Activated CD4-positive, alpha-beta T cell treated with anti-CD3 and anti-CD28 coated beads, Interleukin-2, amount 10 ng/mL, durations not matched to agents 24 days and 14 days (primary cell): ENCODE measurements around the gene MRPL49. TPM values are rescaled to one million over a fixed set of nuclear protein-coding genes. Genes with fewer than 3 reads are reported as not detected.
"Not testable (repeated sequence)": the region's sequence is repeated elsewhere in the genome, so short reads cannot be mapped to it uniquely, and the experiment has no call there.

ENCODE experiments used
- DNase-seq: peaks from one replicate; pipeline ENCODE4 v3.0.0; 2022
- H3K27ac Mint-ChIP-seq: one replicate; pipeline ENCODE4 v1.8.0; 2022; ENCODE audit warnings: mild to moderate bottlenecking, mixed read lengths
- H3K27me3 Mint-ChIP-seq: one replicate; pipeline ENCODE4 v1.8.0; 2022; ENCODE audit warnings: mixed read lengths
- H3K36me3 Mint-ChIP-seq: one replicate; pipeline ENCODE4 v1.8.0; 2022; ENCODE audit warnings: low read depth, mild to moderate bottlenecking, mixed read lengths
- H3K4me1 Mint-ChIP-seq: one replicate; pipeline ENCODE4 v1.8.0; 2021; ENCODE audit warnings: mixed read lengths
- H3K4me3 Mint-ChIP-seq: one replicate; pipeline ENCODE4 v1.8.0; 2022; ENCODE audit warnings: mild to moderate bottlenecking, moderate library complexity, mixed read lengths
- H3K9me3 Mint-ChIP-seq: one replicate; pipeline ENCODE4 v1.8.0; 2021; ENCODE audit warnings: mixed read lengths
- intact Hi-C: fragments of 100-400 bp; cut with micrococcal nuclease; formaldehyde crosslinking; loops from one replicate; pipeline ENCODE4 v1.15.1; 2023
- total RNA-seq: library from RNA; stranded (reverse); gene quantifications from 2 replicates; pipeline ENCODE4 v1.2.3, GENCODE V29; 2022

Gene MRPL49
- total RNA-seq, 1 donor from 2014 or later, result 81.4 TPM

DNA sequence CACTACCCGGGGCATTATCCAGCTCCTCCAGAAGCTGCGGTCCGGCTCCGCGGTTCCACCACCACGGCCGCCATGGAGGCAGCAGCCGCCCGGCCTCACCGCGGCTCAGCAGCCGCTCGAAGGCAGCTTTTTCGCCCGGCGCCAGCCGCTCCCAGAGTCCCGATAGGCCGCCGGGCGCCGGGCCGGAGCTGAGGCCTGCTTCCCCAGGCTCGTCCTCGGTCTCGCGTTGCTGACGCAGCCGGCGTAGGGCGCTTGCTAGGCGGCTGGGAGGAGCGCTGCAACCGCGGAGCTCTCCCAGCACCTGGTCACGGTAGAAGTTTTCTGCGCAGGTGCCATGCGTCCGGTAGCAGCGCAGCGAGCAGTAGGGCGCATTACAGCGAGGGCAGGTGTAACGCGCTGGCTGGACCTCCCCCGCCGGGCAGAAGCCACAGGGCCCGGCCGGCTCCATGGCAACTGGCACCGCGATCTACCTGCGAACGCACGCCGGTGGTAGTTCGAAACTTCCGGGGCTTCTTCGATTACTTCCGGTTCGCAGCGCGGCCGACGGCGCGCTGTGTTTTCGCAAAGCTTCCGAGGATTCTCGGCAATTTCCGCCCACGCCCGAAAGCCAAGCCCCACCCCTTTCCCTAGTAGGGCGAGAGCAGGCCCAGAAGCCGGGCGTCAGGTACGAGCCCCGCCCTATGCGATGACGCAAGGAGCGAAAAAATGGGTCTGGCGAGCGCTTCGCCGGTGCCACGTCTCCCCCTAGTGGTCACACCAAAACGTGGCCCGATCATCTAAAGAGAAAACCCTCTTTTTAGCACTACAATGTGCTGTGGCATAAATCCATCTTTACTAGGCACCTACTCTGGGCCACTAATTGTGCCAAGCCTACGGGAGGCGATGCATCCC, 4.7 kb upstream of the MRPL49 start, which contains the start of gene ZNHIT2:
Gene ZNHIT2 (minus strand): TSS at position 496 of the 891 bp plus-strand sequence. CDS start 48 bp downstream, at position 448.
- Mint-ChIP-seq H3K36me3 (peaks cover 52% of the 10 kb centered on the region), H3K4me3 (peak within 1 kb of the TSS; percentile 90), H3K9me3 (no peaks in the 10 kb centered on the region), H3K27me3 (no peaks in the 10 kb centered on the region), H3K27ac (peak within 1 kb of the TSS; percentile 95), H3K4me1 (peaks cover 39% of the 10 kb centered on the region)
- DNase-seq, result peak; percentile 100
- intact Hi-C loops, result loop anchor here (1.0 to 2.0 kb wide), 6 partner anchors 17 to 270 kb away; partner anchors contain the start of genes ARL2, CDCA5, SAC3D1 and SYVN1

DNA sequence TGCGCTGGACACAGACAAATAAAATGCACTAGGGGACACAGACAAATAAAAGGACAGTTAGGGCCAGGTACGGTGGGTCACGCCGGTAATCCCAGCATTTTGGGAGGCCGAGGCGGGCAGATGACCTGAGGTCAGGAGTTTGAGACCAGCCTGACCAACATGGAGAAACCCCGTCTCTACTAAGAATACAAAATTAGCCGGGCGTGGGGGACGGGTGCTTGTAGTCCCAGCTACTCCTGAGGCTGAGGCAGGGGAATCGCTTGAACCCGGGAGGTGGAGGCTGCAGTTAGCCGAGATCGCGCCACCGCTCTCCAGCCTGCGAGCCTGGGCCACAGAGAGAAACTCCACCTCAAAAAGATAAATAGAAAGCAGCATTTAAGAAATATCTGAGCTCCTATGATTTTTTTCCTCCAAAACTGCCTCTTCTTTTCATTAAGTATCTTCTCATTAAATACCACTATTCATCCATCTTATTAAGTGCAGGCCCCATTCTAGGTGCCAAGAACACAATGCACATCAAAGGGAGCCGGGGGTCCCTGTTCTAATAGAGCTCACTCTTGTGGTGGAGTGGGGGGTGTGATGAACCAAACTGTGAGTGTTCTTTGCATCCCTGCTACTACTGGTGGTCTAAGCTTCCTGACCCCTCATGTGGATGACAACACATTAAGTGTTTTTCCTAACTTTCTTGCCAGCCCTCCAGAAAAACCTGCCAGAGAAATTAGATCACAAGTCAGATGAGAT, 3.9 kb upstream of the MRPL49 start:
- Mint-ChIP-seq H3K4me1 (peaks cover 37% of the 10 kb centered on the region), H3K36me3 (peaks cover 52% of the 10 kb centered on the region), H3K27ac (peak overlapping the region; percentile 95)

DNA sequence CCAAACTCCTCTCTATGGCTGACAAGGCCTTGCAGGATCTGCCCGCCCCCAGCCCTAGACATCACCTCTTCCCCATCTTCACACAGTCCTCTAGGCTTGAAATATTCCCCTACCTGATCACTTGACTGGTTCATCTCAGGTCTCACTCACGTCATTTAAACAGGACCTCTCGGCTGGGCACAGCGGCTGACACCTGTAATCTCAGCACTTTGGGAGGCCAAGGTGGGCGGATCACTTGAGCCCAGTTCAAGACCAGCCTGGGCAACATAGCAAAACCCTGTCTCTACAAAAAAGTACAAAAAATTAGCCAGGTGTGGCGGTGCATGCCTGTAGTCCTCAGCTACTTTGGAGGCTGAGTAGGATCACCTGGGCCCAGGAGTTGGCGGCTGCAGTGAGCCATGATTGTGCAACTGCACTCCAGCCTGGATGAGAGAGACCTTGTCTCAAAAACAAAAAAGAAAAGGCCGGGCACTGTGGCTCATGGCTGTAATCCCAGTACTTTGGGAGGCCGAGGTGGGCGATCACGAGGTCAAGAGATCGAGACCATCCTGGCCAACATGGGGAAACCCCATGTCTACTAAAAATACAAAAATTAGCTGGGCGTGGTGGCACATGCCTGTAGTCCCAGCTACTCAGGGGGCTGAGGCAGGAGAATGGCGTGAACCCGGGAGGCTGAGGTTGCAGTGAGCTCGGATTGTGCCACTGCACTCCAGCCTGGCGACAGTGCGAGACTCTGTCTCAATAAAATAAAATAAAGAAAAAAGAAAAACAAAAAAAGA, 3.0 kb upstream of the MRPL49 start:
- intact Hi-C loops, H3K27me3 Mint-ChIP-seq, H3K9me3 Mint-ChIP-seq, DNase-seq: not testable (repeated sequence)
- peak overlapping the region; percentile 22 for H3K4me3 Mint-ChIP-seq
- peak overlapping the region; percentile 73 for H3K27ac Mint-ChIP-seq
- peaks cover 37% of the 10 kb centered on the region for H3K4me1 Mint-ChIP-seq
- H3K36me3 Mint-ChIP-seq, result peaks cover 53% of the 10 kb centered on the region

More for the DNA sequence above, 3.9 kb upstream of the MRPL49 start:
- no peaks in the 10 kb centered on the region for H3K27me3 Mint-ChIP-seq
- intact Hi-C loops, result no loop called here
- peak overlapping the region; percentile 90 for H3K4me3 Mint-ChIP-seq
- no peak for DNase-seq
- no peaks in the 10 kb centered on the region for H3K9me3 Mint-ChIP-seq

DNA sequence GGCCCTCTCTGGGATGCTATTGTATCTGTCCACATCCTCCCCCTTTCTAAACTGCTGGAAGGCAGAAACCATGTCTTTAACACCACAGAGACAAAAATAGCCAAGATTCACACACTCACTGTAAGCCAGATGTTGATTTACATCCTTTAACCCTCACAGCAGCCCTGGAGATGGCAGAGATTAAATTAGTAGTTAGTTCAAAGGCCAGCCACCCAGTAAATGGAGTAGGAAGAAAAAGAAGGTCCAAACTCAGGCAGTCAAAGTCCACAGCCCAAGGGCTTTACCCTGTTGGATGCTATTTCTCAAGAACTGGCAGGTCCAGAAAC, 2.5 kb upstream of the MRPL49 start:
- DNase-seq, result no peak
- Mint-ChIP-seq H3K4me1 (peaks cover 40% of the 10 kb centered on the region), H3K4me3 (peak overlapping the region; percentile 100), H3K27me3 (no peaks in the 10 kb centered on the region), H3K27ac (peak overlapping the region; percentile 73), H3K9me3 (no peaks in the 10 kb centered on the region), H3K36me3 (peaks cover 59% of the 10 kb centered on the region)
- intact Hi-C loops, result no loop called here

DNA sequence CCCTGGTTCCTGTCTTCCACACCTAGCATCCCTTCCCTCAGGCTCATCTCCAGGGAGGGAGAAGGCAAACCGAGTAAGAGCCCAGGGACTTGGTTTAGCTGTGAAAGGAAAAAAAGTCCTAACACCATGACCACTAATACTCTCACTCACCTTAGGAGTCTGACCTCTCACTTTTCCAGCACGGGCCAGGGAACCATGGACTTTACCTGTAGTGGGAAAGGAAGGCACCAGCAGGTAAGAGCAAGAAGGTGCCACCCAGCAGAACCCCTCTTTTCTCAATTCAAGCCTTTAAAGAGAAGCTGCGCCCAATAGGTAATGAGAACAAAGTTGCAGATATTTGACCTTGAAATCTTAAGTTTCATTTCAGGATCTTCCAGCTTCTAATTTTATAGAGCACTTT, 1.3 kb upstream of the MRPL49 start:
- H3K4me1 Mint-ChIP-seq, result peaks cover 39% of the 10 kb centered on the region
- intact Hi-C loops, result no loop called here
- H3K27ac Mint-ChIP-seq, result peak overlapping the region; percentile 100
- peaks cover 63% of the 10 kb centered on the region for H3K36me3 Mint-ChIP-seq
- no peaks in the 10 kb centered on the region for H3K9me3 Mint-ChIP-seq
- peak overlapping the region; percentile 100 for H3K4me3 Mint-ChIP-seq
- H3K27me3 Mint-ChIP-seq, result no peaks in the 10 kb centered on the region
- DNase-seq, result no peak

DNA sequence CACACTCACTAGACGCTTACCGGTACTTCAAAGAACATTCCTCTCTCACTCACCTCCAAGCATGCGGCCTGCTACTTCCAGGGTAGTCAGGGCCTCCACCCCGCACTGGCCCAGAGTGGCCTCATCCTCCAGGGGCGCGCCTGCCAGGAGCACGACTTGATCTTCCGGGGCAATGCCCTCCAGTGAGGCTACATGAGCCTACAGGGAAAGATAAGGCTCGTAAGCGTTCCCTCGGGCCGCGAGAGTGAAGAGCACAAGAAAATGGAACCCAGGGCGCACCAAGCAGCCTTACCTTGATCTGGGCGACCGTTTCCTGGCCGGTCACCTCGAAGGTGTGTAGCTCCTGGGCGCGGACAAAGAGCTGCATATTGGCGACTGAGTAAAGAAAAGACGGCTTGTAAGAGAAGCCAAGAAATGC, 665 bp upstream of the MRPL49 start:
- Mint-ChIP-seq H3K27ac (peak overlapping the region; percentile 100), H3K9me3 (no peaks in the 10 kb centered on the region), H3K4me3 (peak overlapping the region; percentile 100), H3K36me3 (peaks cover 65% of the 10 kb centered on the region), H3K4me1 (peaks cover 37% of the 10 kb centered on the region), H3K27me3 (no peaks in the 10 kb centered on the region)
- DNase-seq, result peak; percentile 83
- intact Hi-C loops, result no loop called here

DNA sequence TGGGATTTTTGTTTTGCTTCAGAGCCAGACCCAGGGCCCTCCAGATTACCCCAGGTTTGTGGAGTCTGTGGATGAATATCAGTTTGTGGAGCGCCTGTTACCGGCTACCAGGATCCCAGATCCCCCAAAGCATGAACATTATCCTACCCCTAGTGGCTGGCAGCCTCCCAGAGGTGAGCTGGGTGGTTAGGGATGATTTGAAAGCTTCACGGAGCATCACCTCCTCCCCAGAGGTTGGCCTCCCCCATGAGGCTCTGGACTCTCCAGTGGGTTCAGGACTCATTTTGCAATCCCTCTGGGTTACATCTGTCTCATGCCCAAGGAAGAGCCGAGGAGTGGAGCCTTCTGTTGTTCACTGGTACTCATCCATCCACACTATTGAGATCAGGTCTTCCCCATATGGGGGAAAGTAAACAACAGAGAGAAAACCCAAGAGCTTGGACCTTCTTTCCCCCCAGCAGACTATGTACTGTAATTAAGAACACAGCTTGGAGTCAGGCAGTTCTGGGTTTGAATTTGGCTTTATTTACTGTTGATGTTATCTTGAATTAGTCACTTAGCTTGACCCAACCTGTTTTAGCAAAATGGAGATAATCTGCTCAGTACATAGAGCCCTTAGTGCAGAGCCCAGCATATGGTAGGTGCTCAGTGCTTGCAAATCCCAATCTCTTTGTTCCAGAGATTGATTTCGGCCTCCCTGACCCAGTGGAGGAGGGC, 2.5 kb downstream of the MRPL49 start:
- Mint-ChIP-seq H3K36me3 (peaks cover 60% of the 10 kb centered on the region), H3K4me3 (peak overlapping the region; percentile 57), H3K27me3 (no peaks in the 10 kb centered on the region), H3K27ac (no peak overlapping the region), H3K4me1 (peaks cover 22% of the 10 kb centered on the region), H3K9me3 (no peaks in the 10 kb centered on the region)
- intact Hi-C loops, result no loop called here
- DNase-seq, result peak; percentile 54

DNA sequence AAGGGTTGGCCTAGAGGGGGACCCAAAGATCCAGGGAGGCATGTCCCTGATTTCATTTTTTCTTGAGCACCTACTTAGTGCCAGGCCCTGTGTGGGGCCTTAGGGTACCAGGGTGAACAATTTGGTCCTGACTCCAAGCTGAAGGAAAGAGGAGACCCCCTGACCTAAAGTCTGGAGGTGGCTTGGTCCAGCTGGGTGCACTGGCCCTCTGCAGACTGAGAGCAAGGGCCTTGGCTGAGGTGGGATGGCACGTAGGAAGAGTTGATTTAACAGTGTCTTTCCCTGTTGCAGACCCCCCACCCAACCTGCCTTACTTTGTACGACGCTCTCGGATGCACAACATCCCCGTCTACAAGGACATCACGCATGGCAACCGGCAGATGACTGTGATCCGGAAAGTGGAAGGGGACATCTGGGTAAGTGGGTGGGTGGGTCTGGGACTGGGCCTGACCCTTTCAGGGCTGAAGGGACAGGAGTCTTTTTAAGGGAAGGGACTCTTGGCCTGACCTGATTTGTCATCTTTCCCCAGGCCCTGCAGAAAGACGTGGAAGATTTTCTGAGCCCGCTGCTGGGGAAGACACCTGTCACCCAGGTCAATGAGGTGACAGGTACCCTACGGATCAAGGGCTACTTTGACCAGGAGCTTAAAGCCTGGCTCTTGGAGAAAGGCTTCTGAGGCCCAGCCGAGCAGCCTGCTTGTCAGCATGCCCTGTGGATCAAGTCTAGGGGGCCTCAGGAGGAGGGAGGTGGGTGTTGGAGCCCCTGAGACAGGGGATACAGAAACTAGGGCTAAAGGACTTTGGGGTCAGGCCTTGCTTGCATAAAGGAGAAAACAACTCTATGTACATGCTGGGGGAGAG, 3.3 kb downstream of the MRPL49 start:
- H3K4me3 Mint-ChIP-seq, result no peak overlapping the region
- intact Hi-C loops, result no loop called here
- peak; percentile 53 for DNase-seq
- H3K4me1 Mint-ChIP-seq, result peaks cover 19% of the 10 kb centered on the region
- H3K36me3 Mint-ChIP-seq, result peaks cover 57% of the 10 kb centered on the region
- H3K27ac Mint-ChIP-seq, result no peak overlapping the region
- no peaks in the 10 kb centered on the region for H3K27me3 Mint-ChIP-seq
- no peaks in the 10 kb centered on the region for H3K9me3 Mint-ChIP-seq

DNA sequence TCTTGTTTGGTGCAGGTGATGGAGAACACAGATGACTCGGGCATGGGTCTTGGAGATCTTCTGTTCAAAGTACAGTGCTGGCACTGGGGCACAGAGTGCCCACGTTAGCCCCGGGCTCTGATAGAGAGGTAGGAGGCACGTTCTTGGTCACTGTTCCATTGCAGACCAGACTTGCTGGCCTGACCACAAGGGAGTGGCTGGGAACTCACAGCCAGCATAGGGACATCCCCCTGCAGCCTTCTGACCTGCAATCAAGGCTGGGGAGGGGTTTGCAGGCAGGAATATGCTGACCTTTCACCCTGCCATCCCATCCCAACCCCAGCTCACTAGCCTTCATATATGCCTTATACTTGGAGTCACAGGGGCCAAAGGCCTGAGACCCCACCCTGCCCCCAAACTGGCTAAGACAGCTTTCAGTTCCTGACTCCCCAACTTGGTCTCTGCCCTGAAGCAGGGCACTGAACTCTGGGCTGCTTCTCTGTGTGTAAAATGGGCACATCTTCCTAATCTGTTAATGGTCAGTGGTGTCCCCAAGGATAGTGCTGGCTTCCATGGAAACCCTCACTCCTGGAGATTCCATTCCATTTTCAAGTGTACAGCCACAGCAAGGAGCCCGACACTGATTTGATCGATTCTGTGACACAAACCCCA, 4.6 kb downstream of the MRPL49 start:
- peaks cover 54% of the 10 kb centered on the region for H3K36me3 Mint-ChIP-seq
- H3K4me1 Mint-ChIP-seq, result peaks cover 14% of the 10 kb centered on the region
- H3K27me3 Mint-ChIP-seq, result no peaks in the 10 kb centered on the region
- intact Hi-C loops, result no loop called here
- no peaks in the 10 kb centered on the region for H3K9me3 Mint-ChIP-seq
- H3K4me3 Mint-ChIP-seq, result no peak overlapping the region
- peak; percentile 54 for DNase-seq
- no peak overlapping the region for H3K27ac Mint-ChIP-seq

DNA sequence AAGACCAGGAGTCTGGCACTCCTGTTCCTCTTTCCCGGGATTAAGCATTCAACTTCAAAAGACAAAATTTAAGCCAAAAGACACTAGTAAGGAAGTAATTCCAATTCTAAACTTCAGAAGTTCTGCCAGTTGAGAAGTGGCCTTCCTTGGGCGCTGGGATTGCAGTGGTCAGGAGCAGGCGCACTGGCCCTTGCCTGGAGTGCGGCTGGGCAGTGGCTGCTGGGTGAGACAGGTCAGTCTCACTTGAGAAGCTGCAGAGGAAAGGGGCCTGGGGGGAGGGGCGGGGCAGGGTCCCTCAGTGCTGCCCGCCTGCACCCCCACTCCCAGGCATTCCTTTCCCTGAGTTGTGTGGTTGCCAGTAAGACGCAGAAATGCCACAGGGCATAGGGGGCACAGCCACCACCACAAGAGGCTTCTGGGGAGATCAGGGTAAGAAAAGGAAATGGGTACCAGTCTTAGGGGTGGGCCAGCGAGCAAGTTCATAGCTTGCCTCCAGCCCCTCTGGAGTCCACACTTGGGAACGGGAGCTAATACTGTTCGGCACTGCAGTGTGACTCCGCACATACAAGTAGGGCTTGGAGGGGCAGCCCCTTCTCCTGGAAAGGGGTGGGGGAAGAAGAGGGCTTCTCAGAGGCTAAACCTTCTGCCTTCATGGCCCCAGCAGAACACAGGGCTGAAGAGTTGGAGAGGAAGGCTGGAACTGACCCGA, 5.5 kb downstream of the MRPL49 start:
- H3K36me3 Mint-ChIP-seq, result peaks cover 50% of the 10 kb centered on the region
- no peak overlapping the region for H3K27ac Mint-ChIP-seq
- intact Hi-C loops, result no loop called here

DNA sequence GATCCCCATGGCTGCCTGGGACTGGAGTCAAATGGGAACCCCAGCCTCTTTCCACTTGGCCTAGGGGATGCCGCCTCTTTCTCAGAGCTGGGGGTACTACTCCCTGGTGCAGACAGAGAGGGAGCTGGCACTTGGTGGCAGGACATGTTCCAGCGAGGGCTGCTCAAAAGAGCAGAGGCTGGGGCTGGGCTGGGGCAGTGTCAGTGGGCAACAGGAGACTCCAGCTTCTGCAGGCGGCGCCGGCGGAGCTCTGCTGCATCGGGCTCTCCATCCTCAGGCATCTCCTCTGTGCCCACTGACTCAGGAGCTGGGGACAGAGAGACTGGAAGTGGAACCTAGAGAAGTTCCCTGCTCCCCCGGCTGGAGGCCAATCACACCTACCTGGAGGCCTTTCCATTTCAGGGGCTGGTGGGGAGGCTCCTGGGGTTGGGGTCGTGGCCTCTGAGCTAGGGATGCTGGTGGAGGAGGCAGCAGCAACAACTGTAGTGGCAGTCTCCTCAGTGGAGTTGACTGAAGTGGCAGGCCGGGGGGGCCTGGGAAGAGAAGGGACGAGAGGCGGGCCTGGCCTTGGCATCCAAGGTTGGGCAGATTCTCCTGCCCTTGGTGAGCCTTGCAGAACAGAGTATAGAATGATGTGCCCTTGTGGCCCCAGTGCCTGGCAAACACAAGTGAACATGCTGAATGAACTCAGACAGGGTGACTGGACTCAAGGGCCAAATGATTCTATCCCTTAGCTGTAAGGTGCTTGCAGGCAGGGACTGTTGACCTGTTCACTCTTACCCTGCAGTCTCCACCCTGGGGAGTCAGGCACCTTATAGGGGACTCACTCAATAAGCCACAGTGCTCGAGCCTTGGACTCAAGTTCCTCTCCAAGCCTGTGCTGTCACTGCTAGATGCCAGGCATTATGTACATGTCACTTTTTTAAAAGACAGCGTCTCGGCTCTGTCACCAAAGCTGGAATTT, 6.3 kb downstream of the MRPL49 start:
- Mint-ChIP-seq H3K4me3 (no peak overlapping the region), H3K4me1 (peaks cover 20% of the 10 kb centered on the region), H3K9me3 (no peaks in the 10 kb centered on the region), H3K27ac (no peak overlapping the region), H3K27me3 (no peaks in the 10 kb centered on the region), H3K36me3 (peaks cover 52% of the 10 kb centered on the region)
- DNase-seq, result peak; percentile 55
- intact Hi-C loops, result no loop called here

More for the DNA sequence above, 5.5 kb downstream of the MRPL49 start:
- Mint-ChIP-seq H3K9me3 (no peaks in the 10 kb centered on the region), H3K4me1 (peaks cover 12% of the 10 kb centered on the region), H3K27me3 (no peaks in the 10 kb centered on the region), H3K4me3 (no peak overlapping the region)
- DNase-seq, result peak; percentile 58
